Large intestine (tissue), 3 donors: Measurements from ENCODE around the gene ING3. TPM values are rescaled to one million over a fixed set of nuclear protein-coding genes. Genes with fewer than 3 reads are reported as not detected.

Source experiments
- DNase-seq, 2 donors: peaks; one replicate each; pipeline versions ENCODE4 v3.0.0 to v3.0.0-alpha.2; 2013
- H3K27ac ChIP-seq: one replicate; pipeline ENCODE4 v1.5.1; 2013; ENCODE audit warnings: low read length
- H3K27me3 ChIP-seq: 2 replicates; pipeline ENCODE4 v1.6.1; 2013; ENCODE audit warnings: low read length; ENCODE audit not compliant: control insufficient read depth, insufficient read depth
- H3K36me3 ChIP-seq: 2 replicates; pipeline ENCODE4 v1.6.1; 2013; ENCODE audit warnings: low read length; ENCODE audit not compliant: control insufficient read depth, insufficient read depth
- H3K4me1 ChIP-seq: one replicate; pipeline ENCODE4 v1.6.1; 2013; ENCODE audit warnings: low read length; ENCODE audit not compliant: control insufficient read depth, insufficient read depth
- H3K4me3 ChIP-seq: one replicate; pipeline ENCODE4 v1.5.1; 2013; ENCODE audit warnings: low read length
- H3K9me3 ChIP-seq: one replicate; pipeline ENCODE4 v1.6.1; 2013; ENCODE audit warnings: mild to moderate bottlenecking, low read depth, low read length, moderate library complexity; ENCODE audit not compliant: control insufficient read depth
- WGBS: methylation state at CpG from one replicate; pipeline ENCODE4 v1.1.5; 2013; ENCODE audit warnings: low lambda C conversion rate; ENCODE audit not compliant: insufficient coverage; 5-methylcytosine and 5-hydroxymethylcytosine counted together
- polyA plus RNA-seq: library from polyadenylated mRNA; unstranded; fragments of 120-200 nt; gene quantifications from one replicate; pipeline ENCODE4 v1.2.1, GENCODE V29; 2013

Gene ING3
- polyA plus RNA-seq, 1 donor: 22.6 TPM

- peak; percentile 76 to 80 for DNase-seq
- H3K27me3 ChIP-seq: peaks cover 5% of the 10 kb centered on the region
- no peaks in the 10 kb centered on the region for H3K36me3 ChIP-seq
- no peaks in the 10 kb centered on the region for H3K9me3 ChIP-seq
- WGBS: 0% methylated on average over 1 of the region's 12 CpGs
- H3K4me1 ChIP-seq: no peaks in the 10 kb centered on the region
- peak overlapping the region; percentile 35 for H3K4me3 ChIP-seq
- H3K27ac ChIP-seq: peak overlapping the region; percentile 39
These were observed 37.4 kb downstream of the ING3 start for GRCh38 chr7:120987683-120988590.

- DNase-seq: peak; percentile 58 to 73
- peak within 1 kb of the TSS; percentile 35 for H3K4me3 ChIP-seq
- WGBS: 17% methylated on average over 2 of the region's 27 CpGs
These were observed 38.1 kb downstream of the ING3 start, which contains the start of gene CPED1 for GRCh38 chr7:120988591-120989256. Gene CPED1 (plus strand): TSS chr7:120988711. CDS start chr7:120989622, 911 bp downstream.

GRCh38 chr7:120989257-120990220 is 39.0 kb downstream of the ING3 start:
- 61% methylated on average over 2 of the region's 15 CpGs for WGBS
- Histone ChIP-seq H3K27me3 (peaks cover 5% of the 10 kb centered on the region), H3K4me3 (peak overlapping the region; percentile 35), H3K27ac (peak overlapping the region; percentile 39), H3K36me3 (no peaks in the 10 kb centered on the region), H3K4me1 (no peaks in the 10 kb centered on the region), H3K9me3 (no peaks in the 10 kb centered on the region)
- DNase-seq: no peak

More at GRCh38 chr7:120988591-120989256, 38.1 kb downstream of the ING3 start, which contains the start of gene CPED1:
- H3K9me3 ChIP-seq: no peaks in the 10 kb centered on the region
- H3K27ac ChIP-seq: peak within 1 kb of the TSS; percentile 39
- H3K4me1 ChIP-seq: no peaks in the 10 kb centered on the region
- no peaks in the 10 kb centered on the region for H3K36me3 ChIP-seq
- H3K27me3 ChIP-seq: peaks cover 5% of the 10 kb centered on the region

- WGBS: 94% methylated on average over 5 of the region's 6 CpGs
- Histone ChIP-seq H3K4me1 (no peaks in the 10 kb centered on the region), H3K4me3 (peak overlapping the region; percentile 35), H3K36me3 (no peaks in the 10 kb centered on the region), H3K27me3 (peaks cover 5% of the 10 kb centered on the region), H3K9me3 (no peaks in the 10 kb centered on the region), H3K27ac (no peak overlapping the region)
- no peak for DNase-seq
These were observed 40.0 kb downstream of the ING3 start for GRCh38 chr7:120990468-120991118.

- Histone ChIP-seq H3K36me3 (no peaks in the 10 kb centered on the region), H3K4me1 (no peaks in the 10 kb centered on the region), H3K4me3 (no peak overlapping the region), H3K27me3 (peaks cover 5% of the 10 kb centered on the region), H3K27ac (no peak overlapping the region), H3K9me3 (no peaks in the 10 kb centered on the region)
- WGBS: 100% methylated on average over 1 of the region's 1 CpG
- DNase-seq: no peak
These were observed 40.6 kb downstream of the ING3 start for GRCh38 chr7:120991161-120991560.

- 40% methylated on average over 1 of the region's 2 CpGs for WGBS
- Histone ChIP-seq H3K36me3 (no peaks in the 10 kb centered on the region), H3K27me3 (peaks cover 5% of the 10 kb centered on the region), H3K4me3 (no peak overlapping the region), H3K27ac (no peak overlapping the region), H3K4me1 (peaks cover under 1% of the 10 kb centered on the region), H3K9me3 (no peaks in the 10 kb centered on the region)
- DNase-seq: no peak
These were observed 41.0 kb downstream of the ING3 start for GRCh38 chr7:120991581-120991980.

- no peaks in the 10 kb centered on the region for H3K36me3 ChIP-seq
- no peak for DNase-seq
- no peak overlapping the region for H3K4me3 ChIP-seq
- peaks cover 3% of the 10 kb centered on the region for H3K4me1 ChIP-seq
- H3K9me3 ChIP-seq: no peaks in the 10 kb centered on the region
- peaks cover 5% of the 10 kb centered on the region for H3K27me3 ChIP-seq
- H3K27ac ChIP-seq: no peak overlapping the region
These were observed 41.8 kb downstream of the ING3 start for GRCh38 chr7:120992272-120992964.

GRCh38 chr7:120992965-120993494 is 42.5 kb downstream of the ING3 start:
- Histone ChIP-seq H3K4me1 (peaks cover 3% of the 10 kb centered on the region), H3K4me3 (no peak overlapping the region), H3K36me3 (no peaks in the 10 kb centered on the region), H3K27ac (no peak overlapping the region), H3K9me3 (no peaks in the 10 kb centered on the region), H3K27me3 (peaks cover 5% of the 10 kb centered on the region)
- no peak for DNase-seq

GRCh38 chr7:120993553-120994191 is 43.1 kb downstream of the ING3 start:
- H3K4me1 ChIP-seq: peaks cover 3% of the 10 kb centered on the region
- no peak for DNase-seq
- peaks cover 5% of the 10 kb centered on the region for H3K27me3 ChIP-seq
- no peak overlapping the region for H3K27ac ChIP-seq
- H3K36me3 ChIP-seq: no peaks in the 10 kb centered on the region
- H3K9me3 ChIP-seq: no peaks in the 10 kb centered on the region
- no peak overlapping the region for H3K4me3 ChIP-seq
- WGBS: no CpG with 5 or more reads among the region's 5 CpGs
